ENCODE data around the gene TRIP4. TPM values are rescaled to one million over a fixed set of nuclear protein-coding genes. Genes with fewer than 3 reads are reported as not detected.

TRIP4 gene
- total and polyA plus RNA-seq, 2 of the 8 experiments (the other 6 are each of a cell fraction or from before 2014, with no cell fraction given) = 6.2 to 18.9 TPM

DNA sequence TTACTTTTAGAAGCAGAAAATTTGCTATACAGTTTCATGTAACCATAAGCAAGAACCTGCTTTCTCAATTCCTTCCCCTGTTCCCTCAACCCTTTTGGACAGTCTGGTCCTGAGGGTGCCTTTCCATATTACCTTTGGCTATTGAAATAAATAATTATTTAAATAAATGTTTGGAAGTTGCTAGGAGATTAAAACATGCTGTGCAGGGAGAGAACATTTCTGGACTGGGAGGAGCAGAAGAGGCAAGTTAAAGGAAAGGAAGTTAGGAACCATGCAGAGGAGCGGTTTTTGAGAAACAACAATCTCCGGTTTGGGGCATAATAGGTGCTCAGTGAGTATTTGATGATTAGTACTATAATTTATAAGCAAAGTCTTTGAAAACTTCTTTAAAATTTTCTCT is 114.5 kb downstream of the TRIP4 start (continued):
- TF ChIP-seq, protein P1, sequence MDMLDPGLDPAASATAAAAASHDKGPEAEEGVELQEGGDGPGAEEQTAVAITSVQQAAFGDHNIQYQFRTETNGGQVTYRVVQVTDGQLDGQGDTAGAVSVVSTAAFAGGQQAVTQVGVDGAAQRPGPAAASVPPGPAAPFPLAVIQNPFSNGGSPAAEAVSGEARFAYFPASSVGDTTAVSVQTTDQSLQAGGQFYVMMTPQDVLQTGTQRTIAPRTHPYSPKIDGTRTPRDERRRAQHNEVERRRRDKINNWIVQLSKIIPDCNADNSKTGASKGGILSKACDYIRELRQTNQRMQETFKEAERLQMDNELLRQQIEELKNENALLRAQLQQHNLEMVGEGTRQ (IDR thresholded peaks at IDR 0.05; ENCODE audit: low read length) = no peak
- TF ChIP-seq BRCA1 (IDR thresholded peaks at IDR 0.05; ENCODE audit: low read depth, low read length) = no peak
